NCI-H446 (cell line): Measurements from ENCODE around the gene RAPGEF3.
A peak's percentile ranks its signal among the peaks of the same experiment; 100 is the strongest.

Experiments used
- DNase-seq, 2 experiments: peaks; one replicate each; lab custom pipeline; 2025; lab: John Stamatoyannopoulos, UW

RAPGEF3 gene

DNA sequence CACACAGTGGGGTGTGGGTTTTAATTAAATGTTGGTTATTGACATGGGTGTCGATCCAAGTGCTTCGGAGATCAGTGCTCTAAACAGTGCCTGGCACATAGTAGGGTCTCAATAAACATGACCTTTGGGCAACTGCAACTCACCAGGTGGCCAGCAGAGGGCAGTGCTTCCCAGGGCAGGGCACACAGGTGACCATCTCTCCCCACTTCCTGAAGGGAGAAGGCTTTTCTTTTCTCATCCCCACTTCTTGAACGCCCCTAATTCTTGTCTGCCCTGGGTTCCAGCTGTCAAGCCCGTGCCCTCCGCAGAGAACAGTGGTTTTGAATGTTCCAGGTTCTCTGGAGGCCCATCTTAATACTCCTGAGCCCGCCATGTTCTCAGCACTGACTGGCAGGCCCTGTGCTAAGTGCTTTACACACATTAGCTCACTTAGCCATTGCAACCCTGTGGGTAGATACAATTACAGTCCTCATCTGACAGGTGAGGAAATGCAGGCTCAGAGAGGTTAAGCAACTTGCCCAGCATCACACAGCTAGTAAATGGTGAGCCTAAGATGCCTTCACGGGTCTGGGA lies 16.3 kb downstream of the RAPGEF3 start:
- DNase-seq, result peak in 1 of 2 experiments; percentile 30

DNA sequence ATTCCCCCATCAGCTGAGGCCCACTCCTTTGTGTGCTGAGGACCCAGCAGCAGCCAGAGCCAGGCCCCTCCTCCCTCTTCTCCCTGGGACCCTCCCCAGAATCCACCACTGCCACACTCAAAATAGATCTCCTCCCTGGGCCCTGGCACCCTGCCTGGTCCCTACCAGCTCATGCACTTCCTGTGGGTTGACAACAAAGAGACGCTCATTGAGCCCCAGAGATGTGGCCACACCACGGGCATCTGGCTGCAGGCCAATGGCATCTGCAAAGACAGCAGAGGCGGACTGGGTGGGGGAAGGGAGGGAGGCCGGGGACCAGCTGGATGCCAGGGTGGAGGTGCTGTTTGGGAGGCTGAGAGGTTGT lies 17.4 kb downstream of the RAPGEF3 start:
- DNase-seq, result peak in 1 of 2 experiments; percentile 54

DNA sequence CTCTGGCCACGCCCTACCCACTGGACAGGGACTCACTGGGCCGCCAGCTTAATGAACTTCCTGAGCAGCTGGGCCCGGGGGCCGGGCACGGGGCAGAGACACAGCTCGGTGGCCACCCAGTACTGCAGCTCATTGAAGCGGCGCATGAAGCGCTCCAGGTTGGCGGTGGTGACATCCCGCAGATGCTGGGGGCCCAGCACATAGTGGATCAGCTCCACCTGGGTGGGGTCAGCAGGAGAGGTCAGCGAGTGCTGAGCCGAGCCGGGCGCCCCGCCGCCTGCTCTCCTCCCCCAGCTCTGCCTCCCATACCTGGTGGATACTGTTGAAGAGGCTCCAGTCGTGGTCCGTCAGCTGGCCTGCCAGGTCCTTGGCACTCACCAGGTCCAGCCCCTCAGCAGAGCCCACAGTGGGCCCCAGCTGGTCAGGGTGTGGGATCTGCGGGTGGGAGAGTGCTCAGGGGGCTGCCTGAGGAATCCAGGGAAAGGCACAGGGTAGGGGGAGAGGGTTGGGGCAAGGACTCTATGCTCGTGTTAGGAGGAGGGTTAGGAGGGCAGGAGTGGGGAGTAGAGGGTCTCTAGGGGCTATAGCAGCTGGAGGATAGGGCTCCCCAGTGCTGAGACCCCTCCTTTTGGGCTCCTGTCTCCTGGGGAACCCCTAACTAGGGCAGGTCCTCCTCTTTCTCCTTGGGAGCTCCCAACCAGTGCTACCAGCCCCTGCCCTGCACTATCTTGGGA lies 17.9 kb downstream of the RAPGEF3 start:
- no peak for DNase-seq

DNA sequence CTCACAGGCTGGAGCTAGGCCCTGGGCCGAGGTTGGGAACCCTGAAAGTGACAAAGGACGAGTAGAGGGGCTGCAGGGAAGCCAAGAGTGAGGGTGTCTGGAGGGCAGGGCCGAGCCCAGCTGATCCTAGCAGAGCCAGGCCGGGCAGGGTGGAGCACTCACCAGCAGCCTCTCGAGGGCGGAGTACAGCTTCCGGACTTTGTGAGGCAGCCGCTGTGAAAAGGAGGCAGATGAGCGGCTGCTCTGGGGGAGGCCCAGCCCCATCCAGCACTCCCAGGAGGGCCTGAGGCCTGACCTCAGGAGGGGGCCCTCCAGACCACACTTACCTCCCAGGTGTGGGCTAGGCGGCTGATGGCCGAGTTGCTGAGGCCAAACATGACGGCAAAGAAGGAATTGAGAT lies 18.7 kb downstream of the RAPGEF3 start:
- no peak for DNase-seq

DNA sequence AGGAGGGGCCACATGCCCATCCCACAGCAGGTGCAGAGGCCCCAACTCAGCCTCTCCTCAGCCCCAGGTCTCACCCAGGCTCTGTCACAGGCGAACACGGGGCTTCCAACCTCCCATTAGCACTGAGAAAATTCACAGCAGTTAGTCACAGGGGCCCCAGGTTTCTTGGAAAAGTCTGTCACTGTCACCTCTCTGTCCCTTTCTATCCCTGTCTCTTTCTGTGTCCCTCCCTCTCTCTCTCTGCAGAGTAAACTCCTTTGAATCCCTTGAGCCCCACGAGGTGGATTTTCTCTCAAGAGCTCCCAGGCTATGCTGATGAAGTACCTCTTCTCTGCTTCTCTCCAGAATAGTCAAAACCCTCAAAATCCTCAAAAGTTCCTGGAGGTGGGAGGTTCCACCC lies 19.4 kb downstream of the RAPGEF3 start:
- no peak for DNase-seq

DNA sequence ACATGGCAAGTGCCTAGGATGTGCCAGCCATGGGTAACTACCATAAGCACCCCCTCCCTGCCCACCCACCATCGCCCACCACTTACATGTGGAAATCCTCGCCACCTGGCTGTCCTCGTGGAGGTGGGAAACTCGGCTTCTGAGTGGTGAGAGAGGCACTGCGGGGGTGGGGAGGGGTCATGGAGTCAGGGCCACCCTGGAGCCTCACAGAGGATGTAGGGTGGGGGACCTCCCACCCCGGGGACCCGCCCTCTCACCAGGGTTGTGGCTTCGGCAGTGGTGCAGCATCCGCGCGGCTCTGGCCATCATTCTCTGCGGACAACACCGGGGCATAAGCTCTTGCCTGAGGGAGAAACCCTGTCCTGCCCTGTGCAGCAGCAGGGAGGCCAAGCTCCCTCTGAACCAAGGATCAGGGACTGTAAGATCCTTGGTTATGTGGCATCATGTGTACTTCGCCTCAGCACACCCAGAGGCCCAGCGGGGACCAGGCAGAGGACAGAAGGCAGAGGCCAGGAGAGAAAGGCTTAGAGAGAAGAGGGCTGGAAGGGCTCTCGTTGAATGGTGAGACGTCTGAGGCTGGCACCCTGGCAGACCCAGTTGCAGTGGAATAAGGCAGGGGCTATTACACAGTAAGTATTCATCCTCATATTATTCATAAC lies 20.6 kb downstream of the RAPGEF3 start:
- DNase-seq, result no peak

DNA sequence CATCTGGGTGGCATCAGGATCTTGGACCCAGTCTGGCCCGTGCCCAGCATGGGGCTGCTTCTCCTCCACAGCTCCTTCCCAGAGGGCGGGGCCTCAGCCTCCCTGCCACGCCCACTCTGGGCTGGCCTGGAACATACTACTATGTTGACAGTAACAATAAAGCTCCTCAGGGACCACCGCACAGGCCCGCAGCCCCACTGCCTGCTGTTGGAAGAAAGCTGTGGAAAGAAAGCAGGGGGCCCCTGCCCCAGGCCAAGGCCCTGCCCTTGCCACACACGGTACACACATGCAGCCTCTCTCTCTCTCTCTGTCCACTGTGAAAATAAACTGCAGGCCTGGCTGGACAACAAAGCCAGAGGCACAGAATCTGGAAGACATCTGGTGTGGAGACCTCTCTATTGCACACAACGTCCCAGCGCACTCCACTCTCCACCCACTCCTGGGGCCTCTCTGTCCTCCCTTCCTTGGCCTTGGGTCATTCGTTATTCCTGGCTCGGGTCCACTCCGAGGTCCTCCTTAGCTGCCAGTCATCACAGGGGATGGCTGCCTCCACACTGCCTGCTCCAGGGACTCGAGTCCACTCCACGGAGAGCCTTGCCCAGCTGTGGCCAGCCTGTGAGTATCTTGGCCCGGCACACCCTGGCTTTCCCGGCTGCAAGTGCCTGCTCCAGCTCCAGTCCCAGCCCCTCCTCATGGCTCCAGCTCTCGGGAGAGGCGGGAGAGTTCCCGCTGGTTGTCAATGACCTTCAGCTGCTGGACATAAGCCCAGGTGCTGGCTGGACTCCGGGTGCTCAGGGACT lies 21.6 kb downstream of the RAPGEF3 start:
- no peak for DNase-seq

DNA sequence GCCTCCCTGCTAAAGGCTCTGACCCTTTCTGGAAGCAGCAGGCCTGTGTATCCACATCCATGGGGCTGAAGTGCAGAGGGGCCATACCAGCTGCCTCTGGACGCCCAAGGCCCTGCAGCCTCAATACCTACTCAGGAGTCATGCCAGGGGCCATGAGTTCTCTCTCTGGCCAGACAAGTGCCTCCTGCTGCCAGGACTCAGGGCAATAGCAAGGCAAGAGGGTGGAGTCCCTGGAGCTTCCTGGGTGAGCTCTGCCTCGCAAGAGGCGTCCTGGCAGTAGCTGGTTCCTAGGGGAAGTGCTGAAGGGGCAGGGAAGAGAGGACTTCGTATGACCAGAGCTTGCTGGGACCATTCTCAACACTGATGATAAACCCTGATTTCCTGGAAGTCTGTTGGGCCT lies 22.5 kb downstream of the RAPGEF3 start:
- DNase-seq, result no peak

DNA sequence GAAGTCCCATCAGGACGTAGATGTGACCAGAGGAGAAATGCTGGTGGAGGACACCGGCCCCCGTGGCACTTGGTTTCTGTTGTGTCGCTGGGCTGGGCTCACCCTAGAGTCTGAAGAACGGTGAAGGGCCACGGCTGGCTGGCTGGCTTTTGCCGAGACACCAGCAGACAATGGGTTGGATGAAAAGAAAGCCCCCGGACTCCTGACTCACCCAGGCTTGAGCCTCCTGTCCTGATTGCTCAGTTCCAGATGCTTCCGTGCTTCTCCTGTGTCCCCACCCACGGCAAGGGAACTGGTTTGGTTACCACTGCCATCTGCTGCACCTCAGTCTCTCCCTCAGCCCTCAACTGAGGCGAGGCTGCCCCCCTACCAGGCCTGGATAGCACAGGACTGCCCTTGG lies 23.0 kb downstream of the RAPGEF3 start:
- no peak for DNase-seq

DNA sequence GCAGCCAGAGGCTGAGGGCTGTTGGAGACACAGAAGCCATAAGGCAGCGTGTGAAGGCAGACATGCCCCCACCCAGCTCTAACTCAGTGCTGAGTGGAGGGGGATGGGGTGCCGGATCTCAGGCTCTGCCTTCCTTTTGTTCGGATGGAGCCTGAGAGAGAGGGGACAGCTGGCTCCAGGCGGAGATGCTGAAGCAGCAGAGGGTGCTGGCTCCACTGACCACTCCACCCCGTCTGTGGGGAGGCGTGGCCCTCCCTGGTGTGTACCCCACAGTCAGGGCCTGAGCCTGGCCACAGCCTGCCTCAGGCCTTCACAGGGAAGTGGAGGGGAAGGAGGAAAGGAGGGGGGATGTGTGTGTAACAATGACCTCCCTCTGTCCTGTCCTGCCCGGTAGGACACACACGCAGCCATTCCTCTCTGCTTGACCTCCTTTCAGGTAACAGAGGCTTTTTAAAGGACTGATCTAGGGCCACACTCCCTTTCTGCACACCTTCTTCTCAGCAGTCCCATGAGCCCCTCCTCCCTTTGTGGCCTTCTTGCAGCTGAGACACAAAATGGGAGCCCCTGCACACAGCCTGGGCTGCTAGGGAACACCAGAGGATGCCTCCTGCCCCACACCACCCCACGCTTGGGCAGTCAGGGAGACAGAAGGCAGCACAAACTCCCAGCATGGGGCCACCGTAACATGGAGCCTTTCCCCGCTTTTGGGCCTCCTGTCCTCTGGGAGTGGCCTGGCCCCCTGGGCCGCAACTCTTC lies 23.8 kb downstream of the RAPGEF3 start:
- no peak for DNase-seq

DNA sequence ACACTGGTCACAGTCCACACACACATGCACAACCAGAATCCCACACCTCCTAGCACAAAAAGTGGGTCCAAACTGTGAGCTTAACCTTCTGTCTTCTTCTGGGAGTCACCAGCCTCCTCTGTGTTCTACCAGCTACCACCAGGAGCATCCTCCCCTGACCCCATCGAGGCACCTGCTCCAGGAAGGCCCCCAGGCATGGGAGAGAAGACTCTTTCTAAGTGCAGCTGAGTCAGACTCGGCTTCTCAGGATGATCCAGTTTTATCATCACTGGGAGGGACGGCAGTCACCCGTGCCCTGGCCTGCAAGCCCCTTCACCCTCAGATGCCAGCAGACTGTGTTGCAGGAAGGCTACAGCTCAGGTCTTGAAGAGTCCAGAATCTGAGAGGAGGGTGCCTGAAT lies 25.5 kb downstream of the RAPGEF3 start:
- no peak for DNase-seq

DNA sequence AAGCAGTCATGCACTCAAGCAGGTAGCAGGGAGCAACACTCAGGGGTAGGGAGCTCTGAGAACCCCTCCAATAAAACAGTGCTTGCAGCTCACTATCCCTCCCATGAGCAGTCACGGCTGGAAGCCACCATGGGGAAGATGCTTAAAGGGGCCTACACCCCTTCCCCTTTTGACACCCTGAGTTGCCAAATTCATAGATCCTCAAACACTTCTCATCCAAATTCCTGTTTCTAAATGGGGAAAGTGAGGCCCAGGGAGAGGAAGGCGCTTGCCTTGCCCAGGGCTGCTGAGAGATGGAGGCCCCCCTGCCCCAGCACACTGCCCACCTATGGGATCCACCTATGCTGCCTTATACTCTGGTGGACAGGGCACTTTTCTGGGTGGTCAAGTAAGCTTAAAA lies 26.2 kb downstream of the RAPGEF3 start:
- no peak for DNase-seq

DNA sequence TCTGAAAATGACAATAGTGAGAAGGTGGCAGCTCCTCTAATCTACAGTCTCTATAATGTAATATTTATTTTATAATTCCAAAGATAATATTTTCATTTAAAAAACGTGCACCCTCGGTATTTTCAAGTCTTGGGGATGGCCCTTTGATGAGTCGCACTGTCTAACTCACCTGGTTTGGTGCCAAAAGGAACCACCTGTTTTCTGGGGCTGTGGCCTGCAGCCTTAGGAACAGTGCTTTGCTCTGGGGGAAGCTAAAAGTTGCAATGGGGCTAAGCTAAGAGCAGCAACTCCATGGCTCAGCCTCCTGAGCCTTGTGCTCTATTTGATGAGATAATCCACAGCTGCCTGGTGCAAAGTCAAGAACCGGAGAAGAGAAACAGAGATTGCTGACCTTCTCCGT lies 27.0 kb downstream of the RAPGEF3 start:
- DNase-seq, result no peak

DNA sequence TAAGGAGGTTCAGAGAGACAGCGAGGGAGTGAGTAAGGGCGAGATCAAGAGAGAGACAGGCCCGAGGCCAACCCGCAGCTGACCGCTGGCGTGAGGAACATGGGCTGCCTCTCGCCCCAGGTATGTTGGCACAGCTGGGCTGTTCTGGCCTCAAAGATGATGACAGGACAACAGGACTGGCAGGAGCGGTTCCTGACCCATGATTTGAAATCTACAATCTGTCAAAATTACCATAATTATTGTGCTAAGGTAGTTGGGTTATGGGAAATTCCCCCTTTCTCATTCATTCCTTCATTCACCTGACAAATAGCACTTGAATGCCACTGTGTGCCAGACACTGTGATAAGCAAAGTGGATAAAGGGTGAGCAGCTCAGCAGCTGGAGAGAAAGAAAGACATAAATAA lies 28.3 kb downstream of the RAPGEF3 start:
- DNase-seq, result no peak

DNA sequence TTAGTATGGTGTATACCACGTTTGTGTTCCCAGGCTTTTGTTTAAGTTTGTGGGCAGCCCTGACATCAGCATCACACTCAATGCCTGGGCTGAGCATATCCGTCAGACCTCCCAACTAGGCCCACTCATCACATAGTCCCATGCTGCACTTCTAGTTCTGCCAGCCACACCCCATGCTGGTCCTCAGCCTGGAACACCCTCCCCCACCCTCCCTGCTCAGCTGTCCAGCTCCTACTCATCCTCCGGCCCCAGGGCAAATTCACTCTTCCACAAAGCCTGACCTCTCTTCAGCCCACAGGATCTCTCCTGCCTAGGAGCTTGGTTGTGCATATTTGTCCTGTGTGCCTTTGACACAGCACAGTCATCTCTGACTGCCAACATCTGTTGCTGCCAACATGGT lies 29.4 kb downstream of the RAPGEF3 start:
- DNase-seq, result no peak

DNA sequence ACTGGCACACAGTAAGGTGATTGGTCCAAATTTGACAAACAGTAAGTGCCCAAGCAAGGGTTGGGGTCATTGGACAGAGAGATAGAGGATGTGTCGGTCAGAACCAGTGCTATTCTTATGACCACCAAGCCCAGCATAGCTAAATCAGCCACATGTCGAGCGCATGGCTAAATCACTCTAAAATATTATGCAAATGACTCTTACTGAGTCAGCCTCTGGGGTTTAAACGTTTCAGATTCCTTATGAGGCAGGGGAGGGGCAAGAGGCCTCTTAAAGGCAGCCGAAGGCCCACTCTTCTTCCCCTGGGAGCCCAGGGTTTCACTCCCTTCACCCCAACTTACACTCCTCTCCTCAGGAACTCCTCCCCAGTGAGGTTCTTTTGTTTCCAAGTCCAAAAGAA lies 32.8 kb downstream of the RAPGEF3 start:
- no peak for DNase-seq

DNA sequence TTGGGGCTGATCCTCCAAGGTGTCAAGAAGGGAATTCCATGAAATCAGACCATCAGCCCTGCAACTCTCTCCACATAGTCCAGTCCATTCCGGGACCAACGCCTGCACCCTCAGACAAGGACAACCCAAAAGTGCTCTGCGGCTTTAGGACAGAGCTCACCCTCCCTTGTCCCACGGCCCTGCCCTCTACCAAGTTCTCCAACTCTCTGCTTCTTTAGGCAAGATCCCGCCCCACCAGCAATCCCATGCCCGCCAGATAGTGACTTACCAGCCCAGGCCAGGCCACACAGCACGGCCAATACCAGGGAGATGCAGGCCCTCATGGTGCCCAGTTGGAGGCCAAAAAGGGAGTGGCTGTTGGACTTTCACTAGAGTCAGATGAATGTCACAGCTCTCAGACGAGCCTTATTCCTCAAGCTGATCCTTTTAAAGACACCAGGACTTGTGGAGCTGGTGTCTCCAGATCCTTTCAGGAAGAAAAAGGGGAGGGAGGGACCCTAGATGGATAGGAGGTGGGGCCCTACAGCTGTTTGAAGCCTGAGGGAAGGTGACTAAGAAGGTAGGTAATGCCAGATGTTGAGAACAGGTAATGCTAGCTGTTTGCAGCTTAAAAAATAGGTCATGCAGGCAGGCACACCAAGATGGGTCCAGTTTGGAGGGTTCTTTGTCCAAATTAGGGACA lies 33.4 kb downstream of the RAPGEF3 start, which contains the start of gene ENDOU:
TSS of gene ENDOU (minus strand) at position 400 of the 682 bp plus-strand sequence. CDS start at position 323, 77 bp downstream.
- DNase-seq, result no peak

DNA sequence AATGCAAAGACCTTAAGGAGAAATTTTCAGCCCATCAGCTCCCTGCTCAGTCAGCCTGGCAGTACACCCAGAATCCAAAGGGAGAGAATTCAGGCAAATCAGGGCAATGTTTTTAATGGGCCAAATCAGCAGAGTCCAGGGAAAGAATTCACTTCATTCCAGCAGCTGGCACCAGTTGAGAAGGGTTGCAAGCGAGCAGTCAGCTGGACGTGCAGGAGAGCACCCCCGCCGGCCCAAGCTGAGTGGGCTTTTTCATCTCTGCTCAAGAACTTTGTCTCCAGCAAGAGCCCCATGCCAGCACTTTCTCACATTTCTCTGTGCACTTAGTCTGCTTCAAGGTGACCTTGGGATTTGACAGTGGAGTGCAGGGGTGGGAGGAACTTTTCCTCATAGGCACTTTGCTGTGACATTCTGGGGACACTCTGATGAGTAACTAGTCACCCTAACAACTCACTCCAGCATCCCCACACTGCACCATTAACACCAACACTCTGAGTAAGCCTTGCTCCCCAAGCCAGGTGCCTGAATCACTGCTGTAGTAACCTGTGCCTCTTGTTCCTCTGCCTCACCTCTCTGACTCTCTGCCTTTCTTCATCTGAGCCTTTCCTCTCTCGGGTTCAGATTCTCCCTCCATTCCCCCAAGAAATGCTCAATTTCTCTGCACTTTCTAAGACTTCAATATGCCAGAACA lies 35.6 kb downstream of the RAPGEF3 start:
- no peak for DNase-seq

DNA sequence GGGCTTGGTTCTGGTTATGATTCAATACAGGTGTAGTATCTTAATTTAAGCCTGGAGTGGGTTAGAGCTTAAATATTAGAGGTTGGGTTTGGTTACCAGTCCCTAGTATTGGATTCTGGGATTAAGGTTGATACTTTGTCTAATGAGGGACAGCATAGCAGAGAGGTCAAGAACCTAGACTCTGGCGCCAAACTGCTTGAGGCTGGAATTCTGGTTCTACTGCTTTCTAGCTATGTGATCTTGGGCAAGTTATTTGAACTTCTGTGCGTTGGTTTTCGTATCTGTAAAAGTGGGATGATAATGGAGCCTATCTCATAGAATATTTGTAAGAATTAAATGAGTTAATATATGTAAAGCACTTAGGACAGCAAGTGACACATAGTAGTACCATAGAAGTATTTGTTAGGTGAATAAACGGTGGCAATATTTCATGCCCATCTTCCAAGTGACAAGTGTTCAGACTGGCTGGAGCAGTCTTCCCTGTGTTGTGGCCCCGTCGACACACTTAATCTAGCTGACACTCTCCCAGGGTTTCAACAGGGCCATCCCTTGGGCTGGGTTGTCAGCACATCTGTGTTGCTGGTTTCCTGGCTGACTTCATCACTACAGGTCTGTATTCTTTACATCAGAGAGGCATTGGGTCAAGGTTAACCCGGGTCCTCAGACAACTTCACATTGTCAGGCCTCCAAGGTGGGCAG lies 36.4 kb downstream of the RAPGEF3 start:
- DNase-seq, result no peak

DNA sequence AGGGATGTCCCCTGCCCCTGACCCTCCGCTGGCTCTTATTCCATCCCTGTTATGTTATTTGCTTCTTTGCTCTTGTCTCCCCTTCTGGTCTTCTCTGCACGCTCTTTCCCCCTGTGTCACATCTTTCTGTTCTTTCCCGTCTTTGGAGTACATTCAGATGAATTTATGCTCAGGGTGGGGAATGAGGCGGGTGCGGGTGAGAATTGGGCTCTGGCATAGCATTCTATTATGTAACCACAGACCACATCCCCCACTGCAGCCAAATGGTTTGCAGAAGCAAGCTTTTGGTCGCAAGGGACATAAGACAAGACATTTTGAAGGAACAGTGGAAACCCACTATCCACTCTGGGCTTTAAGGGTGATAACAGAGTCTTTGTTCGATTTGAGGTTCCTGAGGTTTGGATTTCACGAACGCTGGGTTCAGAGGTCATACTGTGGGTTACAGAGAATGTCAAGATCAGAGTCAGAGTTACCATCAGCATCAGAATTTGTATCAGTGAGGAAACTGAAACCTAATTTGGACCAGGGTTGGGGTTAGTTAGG lies 37.2 kb downstream of the RAPGEF3 start:
- no peak for DNase-seq
